Mammary epithelial cell (primary cell): ENCODE results near the gene PLA2G4E.

Source experiments
- EZH2 ChIP-seq: IDR thresholded peaks from 2 replicates; pipeline ENCODE4 v1.6.1; 2012; ENCODE audit warnings: low read length, inconsistent platforms, borderline replicate concordance
- TF ChIP-seq, protein P1 (sequence below), 2 donors: IDR thresholded peaks in 1 of 2; conservative IDR thresholded peaks in 1 of 2; 2 replicates each; pipeline ENCODE4 v1.5.1; 2011 to 2012; ENCODE audit warnings: inconsistent platforms in 2 of 2, low read length in 2 of 2, mild to moderate bottlenecking in 2 of 2, control low read depth in 1 of 2, low read depth in 1 of 2; ENCODE audit not compliant: insufficient read depth in 1 of 2; ENCODE audit errors: extremely low read depth in 1 of 2

DNA sequence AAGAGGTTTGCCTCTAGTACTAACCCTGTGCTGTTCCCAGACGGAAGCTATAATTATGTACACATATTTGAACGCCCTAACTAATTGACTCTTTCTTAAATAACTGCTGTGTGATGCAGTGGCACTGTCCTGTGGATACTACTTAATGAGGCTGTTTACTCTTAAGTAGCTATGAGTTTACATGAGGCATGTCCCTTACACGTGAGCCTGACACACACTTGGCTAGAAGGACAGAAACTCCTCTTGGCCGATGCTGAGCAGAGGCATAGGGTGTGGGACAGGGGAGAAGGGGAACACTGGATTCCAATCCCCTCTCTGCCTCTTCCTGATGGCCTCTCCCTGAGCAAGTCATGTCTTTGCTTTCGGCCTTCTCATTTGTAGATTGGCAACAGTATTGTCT is 70.4 kb downstream of the PLA2G4E start:
- TF ChIP-seq, protein P1, sequence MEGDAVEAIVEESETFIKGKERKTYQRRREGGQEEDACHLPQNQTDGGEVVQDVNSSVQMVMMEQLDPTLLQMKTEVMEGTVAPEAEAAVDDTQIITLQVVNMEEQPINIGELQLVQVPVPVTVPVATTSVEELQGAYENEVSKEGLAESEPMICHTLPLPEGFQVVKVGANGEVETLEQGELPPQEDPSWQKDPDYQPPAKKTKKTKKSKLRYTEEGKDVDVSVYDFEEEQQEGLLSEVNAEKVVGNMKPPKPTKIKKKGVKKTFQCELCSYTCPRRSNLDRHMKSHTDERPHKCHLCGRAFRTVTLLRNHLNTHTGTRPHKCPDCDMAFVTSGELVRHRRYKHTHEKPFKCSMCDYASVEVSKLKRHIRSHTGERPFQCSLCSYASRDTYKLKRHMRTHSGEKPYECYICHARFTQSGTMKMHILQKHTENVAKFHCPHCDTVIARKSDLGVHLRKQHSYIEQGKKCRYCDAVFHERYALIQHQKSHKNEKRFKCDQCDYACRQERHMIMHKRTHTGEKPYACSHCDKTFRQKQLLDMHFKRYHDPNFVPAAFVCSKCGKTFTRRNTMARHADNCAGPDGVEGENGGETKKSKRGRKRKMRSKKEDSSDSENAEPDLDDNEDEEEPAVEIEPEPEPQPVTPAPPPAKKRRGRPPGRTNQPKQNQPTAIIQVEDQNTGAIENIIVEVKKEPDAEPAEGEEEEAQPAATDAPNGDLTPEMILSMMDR (conservative IDR thresholded peaks at IDR 0.05 in 1 of 2, IDR thresholded peaks at IDR 0.05 in 1 of 2; ENCODE audit: extremely low read depth in 1 of 2, insufficient read depth in 1 of 2, low read depth in 1 of 2, low read length in 2 of 2) = no peak
- TF ChIP-seq EZH2 = no peak
